H9 (cell line): Measurements from ENCODE around the gene OSBPL2. TPM values are rescaled to one million over a fixed set of nuclear protein-coding genes. Genes with fewer than 3 reads are reported as not detected.

Experiments used
- DNase-seq: peaks from one replicate; pipeline ENCODE4 v3.0.0-alpha.2; 2017
- H2AFZ ChIP-seq: one replicate; pipeline ENCODE4 v1.6.1; 2013; ENCODE audit warnings: mild to moderate bottlenecking, low read length, control low read depth, moderate library complexity
- H2AK5ac ChIP-seq: 2 replicates; pipeline ENCODE4 v1.6.1; 2013; ENCODE audit warnings: low read length, control low read depth, mixed read lengths; ENCODE audit not compliant: insufficient read length
- H2BK120ac ChIP-seq: one replicate; pipeline ENCODE4 v1.6.1; 2013; ENCODE audit warnings: low read depth, mild to moderate bottlenecking, low read length, control low read depth, inconsistent platforms; ENCODE audit not compliant: poor library complexity, severe bottlenecking
- H2BK12ac ChIP-seq: 2 replicates; pipeline ENCODE4 v1.6.1; 2013; ENCODE audit warnings: low read length, control low read depth, mixed read lengths, low read depth; ENCODE audit not compliant: insufficient read length
- H2BK15ac ChIP-seq: 2 replicates; pipeline ENCODE4 v1.6.1; 2013; ENCODE audit warnings: low read depth, low read length, control low read depth
- H2BK20ac ChIP-seq: one replicate; pipeline ENCODE4 v1.6.1; 2013; ENCODE audit warnings: low read depth, mild to moderate bottlenecking, low read length, control low read depth, inconsistent platforms; ENCODE audit not compliant: poor library complexity, severe bottlenecking
- H2BK5ac ChIP-seq: 2 replicates; pipeline ENCODE4 v1.6.1; 2013; ENCODE audit warnings: low read length, control low read depth, mixed read lengths; ENCODE audit not compliant: insufficient read length
- H3K14ac ChIP-seq: 2 replicates; pipeline ENCODE4 v1.6.1; 2013; ENCODE audit warnings: low read length, control low read depth; ENCODE audit not compliant: insufficient read depth
- H3K18ac ChIP-seq: 2 replicates; pipeline ENCODE4 v1.6.1; 2013; ENCODE audit warnings: low read depth, mild to moderate bottlenecking, mixed read lengths, low read length, control low read depth; ENCODE audit not compliant: insufficient read length
- H3K23ac ChIP-seq: 2 replicates; pipeline ENCODE4 v1.6.1; 2013; ENCODE audit warnings: low read length, control low read depth, mixed read lengths, low read depth; ENCODE audit not compliant: insufficient read length
- H3K23me2 ChIP-seq: 2 replicates; pipeline ENCODE4 v1.6.1; 2013; ENCODE audit warnings: low read depth, mild to moderate bottlenecking, mixed read lengths, low read length, control low read depth; ENCODE audit not compliant: insufficient read length, poor library complexity, severe bottlenecking
- H3K27ac ChIP-seq: 2 replicates; pipeline ENCODE4 v1.5.1; 2013; ENCODE audit warnings: low read length, control low read depth, mixed read lengths, low read depth; ENCODE audit not compliant: insufficient read length
- H3K27me3 ChIP-seq: 2 replicates; pipeline ENCODE4 v1.6.1; 2013; ENCODE audit warnings: low read length, control low read depth, inconsistent platforms; ENCODE audit not compliant: insufficient read depth
- H3K4ac ChIP-seq: 2 replicates; pipeline ENCODE4 v1.6.1; 2013; ENCODE audit warnings: low read depth, mild to moderate bottlenecking, control low read depth, inconsistent platforms, low read length, moderate library complexity
- H3K4me1 ChIP-seq: 2 replicates; pipeline ENCODE4 v1.6.1; 2013; ENCODE audit warnings: low read length, control low read depth, inconsistent platforms; ENCODE audit not compliant: insufficient read depth
- H3K4me2 ChIP-seq: 2 replicates; pipeline ENCODE4 v1.6.1; 2013; ENCODE audit warnings: low read length, control low read depth, mixed read lengths; ENCODE audit not compliant: insufficient read length, insufficient read depth
- H3K56ac ChIP-seq: 2 replicates; pipeline ENCODE4 v1.6.1; 2013; ENCODE audit warnings: low read depth, mild to moderate bottlenecking, mixed read lengths, low read length, control low read depth; ENCODE audit not compliant: insufficient read length
- H3K79me1 ChIP-seq: 2 replicates; pipeline ENCODE4 v1.6.1; 2013; ENCODE audit warnings: low read depth, mild to moderate bottlenecking, moderate library complexity, low read length, control low read depth, inconsistent platforms; ENCODE audit not compliant: insufficient read depth, poor library complexity, severe bottlenecking
- H3K79me2 ChIP-seq: 2 replicates; pipeline ENCODE4 v1.6.1; 2013; ENCODE audit warnings: low read length, control low read depth, inconsistent platforms; ENCODE audit not compliant: insufficient read depth
- H3K9ac ChIP-seq: 2 replicates; pipeline ENCODE4 v1.6.1; 2013; ENCODE audit warnings: low read length, control low read depth, mixed read lengths; ENCODE audit not compliant: insufficient read length; ENCODE audit errors: extremely low read depth
- H3K9me3 ChIP-seq: one replicate; pipeline ENCODE4 v1.6.1; 2013; ENCODE audit warnings: low read depth, low read length, inconsistent platforms; ENCODE audit not compliant: control insufficient read depth
- H3T11ph ChIP-seq: one replicate; pipeline ENCODE4 v1.6.1; 2013; ENCODE audit warnings: mild to moderate bottlenecking, low read length, control low read depth, inconsistent platforms
- H4K20me1 ChIP-seq: one replicate; pipeline ENCODE4 v1.6.1; 2013; ENCODE audit not compliant: control insufficient read depth, insufficient read length, insufficient read depth
- H4K5ac ChIP-seq: 2 replicates; pipeline ENCODE4 v1.6.1; 2013; ENCODE audit warnings: low read depth, mild to moderate bottlenecking, mixed read lengths, low read length, control low read depth; ENCODE audit not compliant: insufficient read length
- H4K8ac ChIP-seq: replicated peaks from 2 replicates; pipeline ENCODE4 v1.6.1; 2013; ENCODE audit warnings: low read length, control low read depth, mixed read lengths, low read depth; ENCODE audit not compliant: insufficient read length
- H4K91ac ChIP-seq: 2 replicates; pipeline ENCODE4 v1.6.1; 2013; ENCODE audit warnings: low read depth, mild to moderate bottlenecking, moderate library complexity, mixed read lengths, low read length, control low read depth; ENCODE audit not compliant: insufficient read length
- H3K27ac Mint-ChIP-seq, 3 experiments: 2 replicates in 2 of 3; 3 replicates in 1 of 3; pipeline ENCODE4 v1.8.0; 2020 to 2021; ENCODE audit warnings: mixed read lengths in 3 of 3, mild to moderate bottlenecking in 1 of 3, moderate library complexity in 1 of 3
- H3K27me3 Mint-ChIP-seq: 2 replicates; pipeline ENCODE4 v1.8.0; 2021; ENCODE audit warnings: low read depth, mild to moderate bottlenecking, moderate library complexity, mixed read lengths
- H3K36me3 Mint-ChIP-seq, 3 experiments: 2 replicates in 2 of 3; 3 replicates in 1 of 3; pipeline ENCODE4 v1.8.0; 2020 to 2021; ENCODE audit warnings: low read depth in 3 of 3, mixed read lengths in 3 of 3; ENCODE audit not compliant: insufficient read depth in 1 of 3
- H3K4me1 Mint-ChIP-seq, 2 experiments: 2 replicates each; pipeline ENCODE4 v1.8.0; 2020; ENCODE audit warnings: mixed read lengths in 2 of 2
- H3K4me3 Mint-ChIP-seq, 2 experiments: 2 replicates in 1 of 2; 3 replicates in 1 of 2; pipeline ENCODE4 v1.8.0; 2020 to 2021; ENCODE audit warnings: mild to moderate bottlenecking in 2 of 2, mixed read lengths in 2 of 2, moderate library complexity in 1 of 2
- H3K9me3 Mint-ChIP-seq, 2 experiments: 2 replicates in 1 of 2; 3 replicates in 1 of 2; pipeline ENCODE4 v1.8.0; 2020; ENCODE audit warnings: mild to moderate bottlenecking in 2 of 2, mixed read lengths in 2 of 2, moderate library complexity in 1 of 2
- CTCF ChIP-seq: fragments of 200-600 bp; sonication (generic); conservative IDR thresholded peaks from 3 replicates; pipeline ENCODE4 v1.8.0; 2021; ENCODE audit warnings: antibody characterized with exemption, mild to moderate bottlenecking
- WGBS: extraction: QIAGEN DNeasy Blood & Tissue Kit; methylation state at CpG from one replicate; pipeline ENCODE4 v1.1.7; 2013; ENCODE audit warnings: missing lambda C conversion rate, low lambda C conversion rate, mixed read lengths; ENCODE audit not compliant: insufficient read length; ENCODE audit errors: extremely low coverage; 5-methylcytosine and 5-hydroxymethylcytosine counted together
- total RNA-seq: library from RNA; stranded (reverse); gene quantifications from 2 replicates; pipeline ENCODE4 v1.2.1, GENCODE V29; 2021

Gene OSBPL2
- total RNA-seq, 1 experiment from 2014 or later = 47.3 TPM

DNA sequence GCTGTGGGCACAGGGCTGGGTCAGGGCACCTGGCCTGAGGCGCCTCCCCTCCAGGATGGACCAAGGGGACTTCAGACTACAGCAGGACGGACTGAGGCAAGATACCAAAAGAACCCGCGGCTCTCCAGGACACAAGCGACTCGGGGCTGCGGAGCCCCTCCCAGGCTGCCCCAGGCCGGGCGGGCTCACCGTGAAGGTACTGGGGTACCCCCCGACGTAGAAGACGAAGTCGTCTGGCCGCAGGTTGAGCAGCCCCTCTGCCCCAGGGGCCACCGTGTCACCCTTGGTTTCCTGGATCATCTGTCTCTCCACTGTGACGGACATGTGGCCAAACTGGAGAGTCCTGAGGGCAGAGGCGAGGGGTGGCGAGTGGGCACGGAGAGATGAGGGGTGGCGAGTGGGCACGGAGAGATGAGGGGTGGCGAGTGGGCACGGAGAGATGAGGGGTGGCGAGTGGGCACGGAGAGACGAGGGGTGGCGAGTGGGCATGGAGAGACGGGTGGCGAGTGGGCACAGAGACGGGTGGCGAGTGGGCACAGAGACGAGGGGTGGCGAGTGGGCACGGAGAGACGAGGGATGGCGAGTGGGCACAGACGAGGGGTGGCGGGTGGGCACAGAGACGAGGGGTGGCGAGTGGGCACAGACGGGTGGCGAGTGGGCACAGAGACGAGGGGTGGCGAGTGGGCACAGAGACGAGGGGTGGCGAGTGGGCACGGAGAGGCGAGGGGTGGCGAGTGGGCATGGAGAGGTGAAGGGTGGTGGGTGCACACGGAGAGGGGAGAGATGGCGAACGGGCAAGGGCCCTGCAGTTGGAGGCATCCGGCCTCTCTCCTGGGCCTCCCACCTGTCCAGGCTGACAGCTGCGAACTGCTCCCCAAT, 75.4 kb downstream of the OSBPL2 start:
- Histone ChIP-seq H4K5ac (no peak overlapping the region), H3K23me2 (no peaks in the 10 kb centered on the region), H3K9ac (no peak overlapping the region), H3K56ac (no peak overlapping the region), H3K9me3 (no peaks in the 10 kb centered on the region), H2BK12ac (no peak overlapping the region), H3K27ac (no peak overlapping the region), H3K79me1 (no peaks in the 10 kb centered on the region), H2AK5ac (no peak overlapping the region), H2BK20ac (no peak overlapping the region), H3K4ac (no peak overlapping the region), H4K8ac (no peak overlapping the region), H3K4me1 (no peaks in the 10 kb centered on the region), H2BK5ac (no peak overlapping the region), H3K79me2 (no peaks in the 10 kb centered on the region), H2BK15ac (no peak overlapping the region), H3K18ac (no peak overlapping the region), H4K20me1 (no peaks in the 10 kb centered on the region), H3K23ac (no peak overlapping the region), H3K14ac (no peak overlapping the region), H4K91ac (no peak overlapping the region), H3K27me3 (no peaks in the 10 kb centered on the region), H3T11ph (no peak overlapping the region), H2BK120ac (no peak overlapping the region), H3K4me2 (no peak overlapping the region), H2AFZ (no peak overlapping the region)
- DNase-seq = no peak
- H3K9me3 Mint-ChIP-seq = peaks cover 3 to 13% of the 10 kb centered on the region in 2 experiments; a peak in 2 of 5 replicates
- no peak for TF ChIP-seq CTCF
- H3K27ac Mint-ChIP-seq = no peak overlapping the region
- H3K36me3 Mint-ChIP-seq = peaks cover 20 to 64% (median 56%) of the 10 kb centered on the region in 3 experiments
- no peaks in the 10 kb centered on the region for H3K27me3 Mint-ChIP-seq
- no peak overlapping the region for H3K4me3 Mint-ChIP-seq
- no peaks in the 10 kb centered on the region for H3K4me1 Mint-ChIP-seq
- whole genome bisulfite sequencing = no CpG with 5 or more reads among the region's 55 CpGs
